ENCODE results near the gene MAP3K5. TPM values are rescaled to one million over a fixed set of nuclear protein-coding genes. Genes with fewer than 3 reads are reported as not detected.

Gene MAP3K5
- total and polyA plus RNA-seq, 2 donors (not counting 3 experiments of a cell fraction or from before 2014, with no cell fraction given): 1.5 to 7.0 TPM

- H3K9me1 ChIP-seq (replicated peaks; ENCODE audit: control insufficient read depth, extremely low read depth, insufficient read depth, low read length): no peaks in the 10 kb centered on the region
- POLR2A ChIA-PET: interaction anchor here (1.0 to 1.2 kb wide), 2 partner anchors 16 to 320 kb away, joined by 3 to 5 read pairs; partner anchors contain the start of gene BCLAF1
- no peaks in the 10 kb centered on the region for H3K36me3 ChIP-seq (ENCODE audit: control insufficient read depth in 2 of 2, extremely low read depth in 1 of 2, insufficient read depth in 2 of 2, low read length in 2 of 2)
- H3K4me1 ChIP-seq (ENCODE audit: control insufficient read depth, extremely low read depth, insufficient read depth, low read length): peaks cover 52% of the 10 kb centered on the region
- no peaks in the 10 kb centered on the region for H3K9me3 ChIP-seq (replicated peaks; ENCODE audit: control insufficient read depth, insufficient read depth, low read length)
- DNase-seq (ENCODE audit: low read depth, low spot score): peak; percentile 98
- H3K27ac ChIP-seq (ENCODE audit: insufficient read depth, low read depth, low read length): peak overlapping the region; percentile 55
- TF ChIP-seq POLR2A (IDR thresholded peaks at IDR 0.05; ENCODE audit: low read depth, low read length) (no peak), GATA2 (IDR thresholded peaks at IDR 0.05; ENCODE audit: insufficient read depth, insufficient read length, low read depth, low read length) (peak; percentile 75), POLR2AphosphoS5 (IDR thresholded peaks at IDR 0.05; ENCODE audit: insufficient read depth, low read depth, low read length) (peak; percentile 63), JUN (IDR thresholded peaks at IDR 0.05; ENCODE audit: borderline replicate concordance, insufficient read depth, insufficient read length, low read depth) (peak; percentile 95), FOS (IDR thresholded peaks at IDR 0.05; ENCODE audit: borderline replicate concordance, insufficient read depth, low read length) (peak; percentile 97)
- no peaks in the 10 kb centered on the region for H3K27me3 ChIP-seq (ENCODE audit: control insufficient read depth in 2 of 2, insufficient read depth in 2 of 2, low read length in 2 of 2)
- H3K4me2 ChIP-seq (ENCODE audit: insufficient read depth, low read length): peak overlapping the region; percentile 33
- BruUV-seq (replicated peaks): TSS peak; percentile 87
- H3K4me3 ChIP-seq (replicated peaks in 1 of 3; ENCODE audit: insufficient read depth in 1 of 3, low read depth in 1 of 3, low read length in 3 of 3): no peak overlapping the region
- dilution Hi-C loops (cut with MboI; ENCODE audit: extremely low pct_ligation_motif_present, low sequenced_read_pairs): no loop called here
- no peaks in the 10 kb centered on the region for H3K79me2 ChIP-seq (ENCODE audit: control insufficient read depth, insufficient read depth, low read length)
- peak; percentile 95 for FAIRE-seq
- CTCF ChIA-PET: interaction anchor here (1.0 to 3.7 kb wide), 5 partner anchors 9 to 182 kb away, joined by 3 to 20 read pairs (median 12); partner anchors contain the start of gene MAP3K5
- H2AFZ ChIP-seq (ENCODE audit: low read depth, low read length): no peak overlapping the region
- H4K20me1 ChIP-seq (replicated peaks; ENCODE audit: control insufficient read depth, extremely low read depth, insufficient read depth, low read length): no peaks in the 10 kb centered on the region
- H3K9ac ChIP-seq (replicated peaks; ENCODE audit: extremely low read depth, insufficient read depth, low read length): no peak overlapping the region
- intact Hi-C loops (cut with micrococcal nuclease): loop anchor here (1.0 to 2.0 kb wide), 7 partner anchors 16 to 212 kb away; partner anchors contain the start of genes MAP7 and PEX7
Measured at GRCh38 chr6:136609873-136610706, 182.2 kb downstream of the MAP3K5 start.

- ChIA-PET POLR2A (no interaction called here), CTCF (interaction anchor here (0.8 to 3.7 kb wide), 5 partner anchors 7 to 183 kb away, joined by 3 to 20 read pairs (median 12); partner anchors contain the start of gene MAP3K5)
- Histone ChIP-seq H3K9me3 (replicated peaks; ENCODE audit: control insufficient read depth, insufficient read depth, low read length) (no peaks in the 10 kb centered on the region), H3K27me3 (ENCODE audit: control insufficient read depth in 2 of 2, insufficient read depth in 2 of 2, low read length in 2 of 2) (no peaks in the 10 kb centered on the region), H4K20me1 (replicated peaks; ENCODE audit: control insufficient read depth, extremely low read depth, insufficient read depth, low read length) (no peaks in the 10 kb centered on the region), H3K27ac (ENCODE audit: insufficient read depth, low read depth, low read length) (peak overlapping the region; percentile 55), H2AFZ (ENCODE audit: low read depth, low read length) (no peak overlapping the region), H3K79me2 (ENCODE audit: control insufficient read depth, insufficient read depth, low read length) (no peaks in the 10 kb centered on the region), H3K4me2 (ENCODE audit: insufficient read depth, low read length) (no peak overlapping the region), H3K9me1 (replicated peaks; ENCODE audit: control insufficient read depth, extremely low read depth, insufficient read depth, low read length) (no peaks in the 10 kb centered on the region), H3K36me3 (ENCODE audit: control insufficient read depth in 2 of 2, extremely low read depth in 1 of 2, insufficient read depth in 2 of 2, low read length in 2 of 2) (no peaks in the 10 kb centered on the region), H3K4me1 (ENCODE audit: control insufficient read depth, extremely low read depth, insufficient read depth, low read length) (peaks cover 43% of the 10 kb centered on the region), H3K4me3 (replicated peaks in 1 of 3; ENCODE audit: insufficient read depth in 1 of 3, low read depth in 1 of 3, low read length in 3 of 3) (no peak overlapping the region), H3K9ac (replicated peaks; ENCODE audit: extremely low read depth, insufficient read depth, low read length) (no peak overlapping the region)
- no peak for TF ChIP-seq POLR2A (IDR thresholded peaks at IDR 0.05; ENCODE audit: low read depth, low read length)
- TF ChIP-seq CTCF (IDR thresholded peaks at IDR 0.05; ENCODE audit: extremely low read depth in 1 of 2, insufficient read depth in 1 of 2, low read depth in 1 of 2, low read length in 2 of 2): no peak
- no peak for TF ChIP-seq FOS (IDR thresholded peaks at IDR 0.05; ENCODE audit: borderline replicate concordance, insufficient read depth, low read length)
- no peak for TF ChIP-seq POLR2AphosphoS5 (IDR thresholded peaks at IDR 0.05; ENCODE audit: insufficient read depth, low read depth, low read length)
- no peak for TF ChIP-seq EZH2 (IDR thresholded peaks at IDR 0.05; ENCODE audit: borderline replicate concordance, low read depth, low read length, severe bottlenecking)
- TF ChIP-seq JUN (IDR thresholded peaks at IDR 0.05; ENCODE audit: borderline replicate concordance, insufficient read depth, insufficient read length, low read depth): no peak
- no peak for TF ChIP-seq MAX (IDR thresholded peaks at IDR 0.05; ENCODE audit: insufficient read depth, insufficient read length)
- TF ChIP-seq MYC (IDR thresholded peaks at IDR 0.05; ENCODE audit: low read depth, low read length): no peak
- TF ChIP-seq GATA2 (IDR thresholded peaks at IDR 0.05; ENCODE audit: insufficient read depth, insufficient read length, low read depth, low read length): no peak
- dilution Hi-C loops (cut with MboI; ENCODE audit: extremely low pct_ligation_motif_present, low sequenced_read_pairs) (no loop called here), intact Hi-C loops (cut with micrococcal nuclease) (loop anchor here (1.0 kb wide), 2 partner anchors 59 to 183 kb away; partner anchors contain the start of genes MAP3K5 and MAP7)
- no TSS peak for BruUV-seq (replicated peaks)
- FAIRE-seq: no peak
- peak; percentile 38 for DNase-seq (ENCODE audit: low read depth, low spot score)
Measured at GRCh38 chr6:136608991-136609390, 183.3 kb downstream of the MAP3K5 start.

All from endothelial cell of umbilical vein (primary cell).